IMR-90 (cell line): Measurements from ENCODE around the gene A3GALT2. TPM values are rescaled to one million over a fixed set of nuclear protein-coding genes. Genes with fewer than 3 reads are reported as not detected.

Source experiments
- ATAC-seq: fragments of 200-7000 bp; cut with Tn5 transposase; 2 replicates; pipeline ENCODE4 v1.9.1; 2020; ENCODE audit warnings: low read depth, mild to moderate bottlenecking, moderate library complexity
- BruUV-seq: library from RNA; stranded (reverse); fragments of 400-500 nt; replicated peaks from 2 replicates; lab custom pipeline; 2021; lab: Mats Ljungman, UMichigan
- CTCF ChIA-PET: fragments of 300-600 bp; formaldehyde crosslinking; extraction: SDS; loops from one replicate; lab custom pipeline; 2021; ENCODE audit warnings: antibody characterized with exemption; lab: Yijun Ruan, JAX
- POLR2A ChIA-PET: fragments of 300-600 bp; sonication (Branson Sonifier 250); formaldehyde crosslinking; loops from one replicate; lab custom pipeline; 2022; ENCODE audit warnings: antibody characterized with exemption; ENCODE audit not compliant: unreplicated experiment; lab: Charles Lee
- DNase-seq: peaks from one replicate; pipeline ENCODE4 v3.0.0; 2013
- H2AFZ ChIP-seq: replicated peaks from 2 replicates; pipeline ENCODE3; 2013; ENCODE audit warnings: low read length, mild to moderate bottlenecking; ENCODE audit not compliant: poor library complexity
- H2AK5ac ChIP-seq: 2 replicates; pipeline ENCODE4 v1.6.1; 2013; ENCODE audit warnings: low read depth, low read length, inconsistent platforms
- H2AK9ac ChIP-seq: replicated peaks from 2 replicates; pipeline ENCODE3; 2013; ENCODE audit warnings: mild to moderate bottlenecking, low read depth, low read length, moderate library complexity; ENCODE audit not compliant: poor library complexity
- H2BK120ac ChIP-seq: 2 replicates; pipeline ENCODE4 v1.6.1; 2013; ENCODE audit warnings: low read depth, low read length, inconsistent platforms
- H2BK15ac ChIP-seq: 3 replicates; pipeline ENCODE4 v1.6.1; 2013; ENCODE audit warnings: low read depth, low read length, inconsistent platforms
- H2BK20ac ChIP-seq: 2 replicates; pipeline ENCODE4 v1.6.1; 2013; ENCODE audit warnings: low read depth, mild to moderate bottlenecking, inconsistent platforms, low read length, moderate library complexity
- H2BK5ac ChIP-seq: 2 replicates; pipeline ENCODE4 v1.6.1; 2013; ENCODE audit warnings: mild to moderate bottlenecking, low read depth, low read length, inconsistent platforms; ENCODE audit not compliant: poor library complexity, severe bottlenecking
- H3K14ac ChIP-seq: replicated peaks from 2 replicates; pipeline ENCODE4 v1.6.1; 2013; ENCODE audit warnings: low read depth, low read length, inconsistent platforms
- H3K18ac ChIP-seq: 2 replicates; pipeline ENCODE4 v1.6.1; 2013; ENCODE audit warnings: low read depth, low read length, control low read depth
- H3K23ac ChIP-seq: 2 replicates; pipeline ENCODE4 v1.6.1; 2013; ENCODE audit warnings: low read depth, low read length, inconsistent platforms
- H3K27ac ChIP-seq: 2 replicates; pipeline ENCODE4 v1.5.1; 2013; ENCODE audit warnings: mild to moderate bottlenecking, control low read depth, low read length; ENCODE audit not compliant: insufficient read depth
- H3K27me3 ChIP-seq: 2 replicates; pipeline ENCODE4 v1.6.1; 2013; ENCODE audit warnings: low read length; ENCODE audit not compliant: control insufficient read depth, insufficient read depth
- H3K36me3 ChIP-seq: 2 replicates; pipeline ENCODE4 v1.6.1; 2013; ENCODE audit warnings: low read length, mixed read lengths; ENCODE audit not compliant: control insufficient read depth, insufficient read depth
- H3K4ac ChIP-seq: 2 replicates; pipeline ENCODE4 v1.6.1; 2013; ENCODE audit warnings: low read depth, low read length, inconsistent platforms
- H3K4me1 ChIP-seq: 2 replicates; pipeline ENCODE4 v1.6.1; 2013; ENCODE audit warnings: low read length, mixed read lengths; ENCODE audit not compliant: control insufficient read depth, insufficient read depth
- H3K4me2 ChIP-seq: 2 replicates; pipeline ENCODE4 v1.6.1; 2013; ENCODE audit warnings: low read depth, mild to moderate bottlenecking, control low read depth, low read length, moderate library complexity
- H3K4me3 ChIP-seq: 2 replicates; pipeline ENCODE4 v1.5.1; 2013; ENCODE audit warnings: low read depth, mild to moderate bottlenecking, control low read depth, low read length, moderate library complexity; ENCODE audit not compliant: insufficient read depth
- H3K56ac ChIP-seq: 2 replicates; pipeline ENCODE4 v1.6.1; 2013; ENCODE audit warnings: low read length, inconsistent platforms; ENCODE audit not compliant: insufficient read depth; ENCODE audit errors: extremely low read depth
- H3K79me1 ChIP-seq, 2 experiments: 2 replicates each; pipeline ENCODE4 v1.6.1; 2013; ENCODE audit warnings: low read length in 2 of 2, inconsistent platforms in 1 of 2, low read depth in 1 of 2
- H3K9ac ChIP-seq: 2 replicates; pipeline ENCODE4 v1.6.1; 2013; ENCODE audit warnings: low read depth, low read length, control low read depth
- H3K9me1 ChIP-seq: 2 replicates; pipeline ENCODE4 v1.6.1; 2013; ENCODE audit warnings: low read length, inconsistent platforms; ENCODE audit not compliant: insufficient read depth
- H3K9me3 ChIP-seq: 2 replicates; pipeline ENCODE4 v1.6.1; 2013; ENCODE audit warnings: low read length; ENCODE audit not compliant: control insufficient read depth, insufficient read depth
- H4K20me1 ChIP-seq: 2 replicates; pipeline ENCODE4 v1.6.1; 2013; ENCODE audit warnings: low read length, inconsistent platforms; ENCODE audit not compliant: insufficient read depth
- H4K5ac ChIP-seq: 2 replicates; pipeline ENCODE4 v1.6.1; 2013; ENCODE audit warnings: mild to moderate bottlenecking, low read depth, low read length, control low read depth
- H4K8ac ChIP-seq, 2 experiments: 2 replicates each; pipeline ENCODE4 v1.6.1; 2013; ENCODE audit warnings: low read depth in 2 of 2, low read length in 2 of 2, control low read depth in 1 of 2, inconsistent platforms in 1 of 2
- H4K91ac ChIP-seq: 2 replicates; pipeline ENCODE4 v1.6.1; 2013; ENCODE audit warnings: low read depth, low read length, inconsistent platforms; ENCODE audit not compliant: insufficient read depth
- BHLHE40 ChIP-seq: fragments of 150-350 bp; IDR thresholded peaks from 2 replicates; pipeline ENCODE4 v1.6.1; 2016; ENCODE audit warnings: mild to moderate bottlenecking, low read depth, low read length
- CEBPB ChIP-seq: IDR thresholded peaks from 2 replicates; pipeline ENCODE4 v1.6.1; 2012; ENCODE audit warnings: low read depth, low read length, improper control_type of control experiment
- CHD1 ChIP-seq: IDR thresholded peaks from 2 replicates; pipeline ENCODE4 v1.6.1; 2012; ENCODE audit warnings: low read depth, low read length, improper control_type of control experiment
- FOS ChIP-seq: fragments of 150-350 bp; IDR thresholded peaks from 2 replicates; pipeline ENCODE4 v1.6.1; 2016; ENCODE audit warnings: low read depth, low read length
- MAFK ChIP-seq: IDR thresholded peaks from 2 replicates; pipeline ENCODE4 v1.6.1; 2012; ENCODE audit warnings: low read depth, low read length, improper control_type of control experiment
- MAZ ChIP-seq: IDR thresholded peaks from 2 replicates; pipeline ENCODE4 v1.6.1; 2012; ENCODE audit warnings: low read depth, mild to moderate bottlenecking, low read length, improper control_type of control experiment, moderate library complexity, borderline replicate concordance
- MXI1 ChIP-seq: IDR thresholded peaks from 2 replicates; pipeline ENCODE4 v1.6.1; 2012; ENCODE audit warnings: low read depth, mild to moderate bottlenecking, low read length, moderate library complexity, borderline replicate concordance
- NFE2L2 ChIP-seq: fragments of 150-350 bp; IDR thresholded peaks from 2 replicates; pipeline ENCODE4 v1.6.1; 2016; ENCODE audit warnings: low read depth, mild to moderate bottlenecking, low read length
- POLR2A ChIP-seq: IDR thresholded peaks from 2 replicates; pipeline ENCODE4 v1.6.1; 2012; ENCODE audit warnings: mild to moderate bottlenecking, low read depth, low read length
- RAD21 ChIP-seq: IDR thresholded peaks from 2 replicates; pipeline ENCODE4 v1.6.1; 2012; ENCODE audit warnings: low read length, improper control_type of control experiment
- RCOR1 ChIP-seq: IDR thresholded peaks from 2 replicates; pipeline ENCODE4 v1.6.1; 2012; ENCODE audit warnings: mild to moderate bottlenecking, low read length, improper control_type of control experiment; ENCODE audit not compliant: insufficient replicate concordance
- RFX5 ChIP-seq: IDR thresholded peaks from 2 replicates; pipeline ENCODE4 v1.8.0; 2012; ENCODE audit warnings: low read depth, mild to moderate bottlenecking, low read length, moderate library complexity
- SMC3 ChIP-seq: fragments of 150-350 bp; IDR thresholded peaks from 2 replicates; pipeline ENCODE4 v1.6.1; 2016; ENCODE audit warnings: low read depth, mild to moderate bottlenecking, antibody characterized with exemption, low read length, moderate library complexity
- WGBS, 2 experiments: methylation state at CpG; one replicate each; pipeline versions ENCODE4 v1.1.5 to v1.1.7; 2013; ENCODE audit warnings: missing lambda C conversion rate in 2 of 2; ENCODE audit not compliant: insufficient read length in 1 of 2; ENCODE audit errors: extremely low coverage in 2 of 2; 5-methylcytosine and 5-hydroxymethylcytosine counted together
- dilution Hi-C: fragments of 300-500 bp; cut with HindIII; formaldehyde crosslinking; loops from one replicate; pipeline ENCODE4 v1.14.3; 2018; ENCODE audit warnings: low sequenced_read_pairs; ENCODE audit not compliant: unreplicated experiment
- in situ Hi-C: fragments of 300-500 bp; cut with MboI; formaldehyde crosslinking; loops from 3 replicates; pipeline ENCODE4 v1.14.3; 2019; ENCODE audit warnings: low sequenced_read_pairs, inconsistent platforms, mixed read lengths
- intact Hi-C: fragments of 100-400 bp; cut with micrococcal nuclease; formaldehyde crosslinking; loops from 2 replicates; pipeline ENCODE4 v1.10.0; 2022
- polyA plus RNA-seq, 3 experiments: library from polyadenylated mRNA; depleted of rRNA; stranded (reverse); fragments of >200 nt; gene quantifications; 2 replicates each; pipeline ENCODE4 v1.2.3, GENCODE V29; 2012; ENCODE audit warnings: low replicate concordance in 1 of 3
- total RNA-seq: library from RNA; depleted of rRNA; stranded (reverse); fragments of >200 nt; gene quantifications from 2 replicates; pipeline ENCODE4 v1.2.3, GENCODE V29; 2012
- TF ChIP-seq, protein P1 (sequence below): fragments of 150-350 bp; IDR thresholded peaks from 2 replicates; pipeline ENCODE4 v1.6.1; 2017; ENCODE audit warnings: mild to moderate bottlenecking, antibody characterized with exemption, low read length, low read depth
- TF ChIP-seq, protein P2 (sequence below): fragments of 150-350 bp; IDR thresholded peaks from 2 replicates; pipeline ENCODE4 v1.6.1; 2016; ENCODE audit warnings: low read depth, mild to moderate bottlenecking, low read length, moderate library complexity, borderline replicate concordance

A3GALT2 gene
- total and polyA plus RNA-seq, 2 of the 4 experiments (the other 2 are of a cell fraction): not detected

GRCh38 chr1:33354707-33355316 lies 33.9 kb upstream of the A3GALT2 start:
- 93% methylated on average over 6 of the region's 16 CpGs; no CpG with 5 or more reads in 1 of the 2 experiments for WGBS, 2 experiments
- no peak overlapping the region for H2BK20ac ChIP-seq
- H3K9ac ChIP-seq: no peak overlapping the region
- ATAC-seq (no peak), DNase-seq (no peak)
- no peak overlapping the region for H3K18ac ChIP-seq
- CTCF ChIA-PET: no interaction called here
- no peaks in the 10 kb centered on the region for H3K9me3 ChIP-seq
- no TSS peak for BruUV-seq
- H2AK5ac ChIP-seq: no peak overlapping the region
- TF ChIP-seq, protein P1, sequence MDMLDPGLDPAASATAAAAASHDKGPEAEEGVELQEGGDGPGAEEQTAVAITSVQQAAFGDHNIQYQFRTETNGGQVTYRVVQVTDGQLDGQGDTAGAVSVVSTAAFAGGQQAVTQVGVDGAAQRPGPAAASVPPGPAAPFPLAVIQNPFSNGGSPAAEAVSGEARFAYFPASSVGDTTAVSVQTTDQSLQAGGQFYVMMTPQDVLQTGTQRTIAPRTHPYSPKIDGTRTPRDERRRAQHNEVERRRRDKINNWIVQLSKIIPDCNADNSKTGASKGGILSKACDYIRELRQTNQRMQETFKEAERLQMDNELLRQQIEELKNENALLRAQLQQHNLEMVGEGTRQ: no peak
- no peak for TF ChIP-seq RCOR1
- TF ChIP-seq RAD21: no peak
- no peak for TF ChIP-seq POLR2A
- no peak for TF ChIP-seq RFX5
- no peak for TF ChIP-seq MAZ
- TF ChIP-seq MXI1: no peak
- TF ChIP-seq CEBPB: no peak
- TF ChIP-seq, protein P2, sequence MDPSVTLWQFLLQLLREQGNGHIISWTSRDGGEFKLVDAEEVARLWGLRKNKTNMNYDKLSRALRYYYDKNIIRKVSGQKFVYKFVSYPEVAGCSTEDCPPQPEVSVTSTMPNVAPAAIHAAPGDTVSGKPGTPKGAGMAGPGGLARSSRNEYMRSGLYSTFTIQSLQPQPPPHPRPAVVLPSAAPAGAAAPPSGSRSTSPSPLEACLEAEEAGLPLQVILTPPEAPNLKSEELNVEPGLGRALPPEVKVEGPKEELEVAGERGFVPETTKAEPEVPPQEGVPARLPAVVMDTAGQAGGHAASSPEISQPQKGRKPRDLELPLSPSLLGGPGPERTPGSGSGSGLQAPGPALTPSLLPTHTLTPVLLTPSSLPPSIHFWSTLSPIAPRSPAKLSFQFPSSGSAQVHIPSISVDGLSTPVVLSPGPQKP: no peak
- no peak for TF ChIP-seq NFE2L2
- TF ChIP-seq BHLHE40: no peak
- no peak for TF ChIP-seq SMC3
- no peak for TF ChIP-seq MAFK
- no peak for TF ChIP-seq FOS
- TF ChIP-seq CHD1: no peak
- POLR2A ChIA-PET: no interaction called here
- H4K20me1 ChIP-seq: no peaks in the 10 kb centered on the region
- H2BK5ac ChIP-seq: no peak overlapping the region
- H4K8ac ChIP-seq: no peak overlapping the region
- no peak overlapping the region for H2AK9ac ChIP-seq
- peaks cover 6 to 15% of the 10 kb centered on the region in 2 experiments for H3K79me1 ChIP-seq
- no peak overlapping the region for H4K5ac ChIP-seq
- H3K4me1 ChIP-seq: peaks cover 7% of the 10 kb centered on the region
- in situ Hi-C loops (no loop called here), intact Hi-C loops (no loop called here), dilution Hi-C loops (no loop called here)
- H3K9me1 ChIP-seq: peaks cover 3% of the 10 kb centered on the region; the same call in 1 of the 2 replicates
- no peak overlapping the region for H3K4me3 ChIP-seq
- H3K56ac ChIP-seq: no peak overlapping the region
- H3K14ac ChIP-seq: no peak overlapping the region
- no peak overlapping the region for H2AFZ ChIP-seq
- no peak overlapping the region for H3K23ac ChIP-seq
- no peaks in the 10 kb centered on the region for H3K27me3 ChIP-seq
- H2BK15ac ChIP-seq: no peak overlapping the region
- no peak overlapping the region for H3K27ac ChIP-seq
- H3K36me3 ChIP-seq: peaks cover 15% of the 10 kb centered on the region
- H3K4ac ChIP-seq: no peak overlapping the region
- H2BK120ac ChIP-seq: no peak overlapping the region
- H3K4me2 ChIP-seq: no peak overlapping the region
- H4K91ac ChIP-seq: no peak overlapping the region
